PFSK-1 (cell line): ENCODE measurements around the gene DRGX.

Source experiments
- FOXP2 ChIP-seq: optimal IDR thresholded peaks from 2 replicates; pipeline ENCODE3; 2011; ENCODE audit warnings: borderline replicate concordance, control low read depth, inconsistent platforms; ENCODE audit not compliant: insufficient read depth; ENCODE audit errors: extremely low read length, extremely low read depth
- POLR2AphosphoS5 ChIP-seq: IDR thresholded peaks from 2 replicates; pipeline ENCODE4 v1.6.1; 2012; ENCODE audit warnings: low read depth, mild to moderate bottlenecking, control low read depth, low read length, moderate library complexity
- REST ChIP-seq, 2 experiments: IDR thresholded peaks; 2 replicates each; pipeline versions ENCODE4 v1.6.1 to v1.8.0; 2011 to 2012; ENCODE audit warnings: low read depth in 2 of 2, low read length in 2 of 2, control low read depth in 1 of 2, inconsistent platforms in 1 of 2, mild to moderate bottlenecking in 1 of 2, moderate library complexity in 1 of 2; ENCODE audit not compliant: insufficient read depth in 1 of 2
- SIN3A ChIP-seq: IDR thresholded peaks from 2 replicates; pipeline ENCODE4 v1.6.1; 2012; ENCODE audit warnings: mild to moderate bottlenecking, low read length, moderate library complexity, borderline replicate concordance; ENCODE audit not compliant: insufficient read depth
- TAF1 ChIP-seq: IDR thresholded peaks from 2 replicates; pipeline ENCODE4 v1.6.1; 2012; ENCODE audit warnings: low read length, control low read depth, borderline replicate concordance; ENCODE audit not compliant: insufficient read depth

DRGX gene

GRCh38 chr10:49335364-49335972 is 60.4 kb downstream of the DRGX start:
- TF ChIP-seq POLR2AphosphoS5 (no peak), TAF1 (no peak)

GRCh38 chr10:49334964-49335363 is 60.9 kb downstream of the DRGX start:
- TF ChIP-seq FOXP2, result no peak
- no peak for TF ChIP-seq POLR2AphosphoS5
- TF ChIP-seq SIN3A, result no peak
- no peak for TF ChIP-seq TAF1
- no peak for TF ChIP-seq REST (IDR thresholded peaks at IDR 0.05; ENCODE audit: insufficient read depth in 1 of 2, low read depth in 2 of 2, low read length in 2 of 2)

- TF ChIP-seq TAF1 (no peak), SIN3A (no peak), FOXP2 (no peak), REST (IDR thresholded peaks at IDR 0.05; ENCODE audit: insufficient read depth in 1 of 2, low read depth in 2 of 2, low read length in 2 of 2) (no peak), POLR2AphosphoS5 (no peak)
Measured at GRCh38 chr10:49333192-49333591, 62.7 kb downstream of the DRGX start.

- TF ChIP-seq POLR2AphosphoS5 (no peak), REST (IDR thresholded peaks at IDR 0.05; ENCODE audit: insufficient read depth in 1 of 2, low read depth in 2 of 2, low read length in 2 of 2) (no peak), FOXP2 (no peak)
Measured at GRCh38 chr10:49332768-49333167, 63.1 kb downstream of the DRGX start.

GRCh38 chr10:49332333-49332732 is 63.6 kb downstream of the DRGX start:
- TF ChIP-seq POLR2AphosphoS5, result no peak
- TF ChIP-seq TAF1, result no peak
- TF ChIP-seq REST (IDR thresholded peaks at IDR 0.05; ENCODE audit: insufficient read depth in 1 of 2, low read depth in 2 of 2, low read length in 2 of 2), result no peak
- TF ChIP-seq SIN3A, result no peak
- TF ChIP-seq FOXP2, result no peak
